HG03565 (cell line): ENCODE data around the gene KIF26A.
"Not testable (repeated sequence)": the region's sequence is repeated elsewhere in the genome, so short reads cannot be mapped to it uniquely, and the experiment has no call there.

Experiments used
- ATAC-seq: cut with Tn5 transposase; IDR thresholded peaks from one replicate; pipeline ENCODE4 v1.9.1; 2021; ENCODE audit warnings: mild to moderate bottlenecking, moderate library complexity; ENCODE audit not compliant: unreplicated experiment

KIF26A gene

GRCh38 chr14:104205781-104206180 is 67.4 kb downstream of the KIF26A start:
- no peak for ATAC-seq

- no peak for ATAC-seq
These were observed 68.0 kb downstream of the KIF26A start for GRCh38 chr14:104206281-104206904.

DNA sequence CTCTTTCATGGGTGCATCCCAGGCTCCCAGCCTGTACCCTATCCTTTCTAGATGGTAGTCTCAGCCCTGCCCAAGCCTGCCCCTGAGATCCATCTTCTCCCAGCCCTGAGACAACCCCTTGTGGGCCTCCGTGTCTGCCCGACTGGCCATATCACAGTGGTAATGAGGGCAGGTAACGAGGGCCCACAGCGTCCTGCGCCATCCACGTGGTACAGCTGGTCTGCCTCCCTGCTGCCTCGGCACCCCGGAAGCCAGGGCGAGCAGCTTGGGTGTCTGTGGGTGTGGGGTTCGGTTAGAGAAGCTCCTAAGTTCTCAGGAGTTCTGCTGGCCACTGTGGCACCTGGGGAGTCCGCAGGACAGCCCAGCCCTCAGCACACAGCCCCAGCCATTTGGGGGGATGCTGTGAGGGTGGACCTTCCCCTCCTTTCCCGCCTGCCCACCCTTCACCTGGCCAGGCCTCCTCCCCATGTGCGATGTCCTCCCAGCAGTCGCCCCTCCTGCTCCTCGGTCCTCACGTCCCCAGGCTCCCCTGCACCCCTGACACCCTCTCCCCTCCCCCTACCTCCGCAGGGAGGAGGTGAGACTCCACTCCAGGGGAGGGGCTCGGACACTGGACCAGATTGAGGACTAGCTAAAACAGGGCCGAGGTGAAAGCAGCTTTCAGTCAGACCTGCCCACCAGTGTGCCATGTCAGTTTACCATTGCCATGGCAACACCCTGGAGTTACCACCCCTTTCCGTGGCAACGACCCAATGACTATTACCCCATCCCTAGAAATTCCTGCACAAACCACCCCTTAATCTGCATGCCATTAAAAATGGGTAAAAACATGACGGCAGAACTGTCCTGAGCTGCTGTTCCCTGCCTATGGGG is 69.0 kb downstream of the KIF26A start:
- ATAC-seq = no peak

DNA sequence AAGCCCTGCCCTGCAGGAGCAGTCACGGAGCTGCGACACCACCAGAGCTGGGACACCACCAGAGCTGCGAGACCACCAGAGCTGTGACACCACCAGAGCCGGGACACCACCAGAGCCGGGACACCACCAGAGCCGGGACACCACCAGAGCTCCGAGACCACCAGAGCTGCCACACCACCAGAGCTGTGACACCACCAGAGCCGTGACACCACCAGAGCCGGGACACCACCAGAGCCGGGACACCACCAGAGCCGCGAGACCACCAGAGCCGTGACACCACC is 69.6 kb downstream of the KIF26A start:
- ATAC-seq = not testable (repeated sequence)

- not testable (repeated sequence) for ATAC-seq
These were observed 69.9 kb downstream of the KIF26A start for GRCh38 chr14:104208331-104208730.

DNA sequence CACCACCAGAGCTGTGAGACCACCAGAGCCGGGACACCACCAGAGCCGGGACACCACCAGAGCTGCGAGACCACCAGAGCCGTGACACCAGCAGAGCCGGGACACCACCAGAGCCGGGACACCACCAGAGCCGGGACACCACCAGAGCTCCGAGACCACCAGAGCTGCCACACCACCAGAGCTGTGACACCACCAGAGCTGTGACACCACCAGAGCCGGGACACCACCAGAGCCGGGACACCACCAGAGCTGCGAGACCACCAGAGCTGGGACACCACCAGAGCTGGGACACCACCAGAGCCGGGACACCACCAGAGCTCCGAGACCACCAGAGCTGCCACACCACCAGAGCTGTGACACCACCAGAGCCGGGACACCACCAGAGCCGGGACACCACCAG is 70.7 kb downstream of the KIF26A start:
- ATAC-seq = not testable (repeated sequence)

DNA sequence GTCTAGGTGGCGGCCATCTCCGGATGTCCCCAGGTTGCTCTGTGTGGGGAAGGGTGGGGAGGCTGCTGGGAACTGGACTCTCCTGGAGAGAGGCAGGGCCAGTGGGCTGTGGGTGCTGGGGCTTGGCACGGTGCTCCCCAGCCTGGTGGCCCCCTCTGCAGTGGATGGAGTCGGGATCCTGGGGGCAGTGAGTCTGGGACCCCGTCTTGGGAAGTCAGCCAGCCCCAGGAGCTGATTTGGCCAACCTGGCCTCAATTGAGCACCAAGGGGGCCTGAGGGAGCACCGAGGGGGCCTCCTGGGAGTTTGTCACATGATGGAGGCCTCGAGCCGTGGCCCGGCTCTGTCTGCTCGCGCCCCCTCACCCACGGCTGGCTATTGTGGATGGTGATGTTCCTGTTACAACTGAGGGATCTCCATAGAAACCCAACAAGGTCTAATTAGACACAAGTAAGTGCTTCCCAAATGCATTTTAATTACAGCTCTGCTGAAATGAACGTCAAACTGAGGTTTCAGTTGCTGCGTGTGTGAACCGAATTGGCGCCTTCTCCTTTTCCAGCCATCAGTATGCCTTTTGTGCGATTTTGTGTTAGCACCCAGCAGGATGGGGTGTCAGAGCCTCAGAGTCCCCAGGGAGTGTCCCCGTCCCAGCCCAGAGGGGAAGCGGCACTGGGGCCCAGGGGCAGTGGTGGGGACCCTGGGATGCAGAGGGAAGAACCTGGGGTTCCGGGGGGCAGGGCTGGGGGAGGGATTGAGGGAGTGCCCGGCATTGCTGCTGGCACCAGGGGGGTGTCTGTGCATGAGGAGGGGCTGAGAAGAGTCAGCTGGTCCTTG is 71.8 kb downstream of the KIF26A start:
- ATAC-seq = no peak

DNA sequence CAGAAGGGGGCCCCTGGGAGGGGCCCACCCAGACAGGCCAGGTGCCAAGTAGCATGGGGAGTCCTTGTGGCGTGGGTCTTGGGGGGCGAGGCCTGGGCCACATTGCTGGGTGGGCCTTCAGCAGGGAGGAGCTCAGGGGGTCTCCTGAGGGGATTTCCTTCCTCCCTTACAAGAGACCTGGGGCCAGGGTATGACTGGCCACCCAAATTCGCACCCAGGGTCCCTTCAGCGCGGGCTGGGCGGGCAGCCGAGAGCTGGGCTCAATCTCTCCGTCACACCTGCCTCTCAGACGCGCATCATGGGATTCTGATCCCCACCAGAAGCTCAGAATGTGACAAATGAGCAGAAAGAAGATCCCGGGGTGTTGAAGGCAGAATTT is 72.4 kb downstream of the KIF26A start:
- no peak for ATAC-seq

DNA sequence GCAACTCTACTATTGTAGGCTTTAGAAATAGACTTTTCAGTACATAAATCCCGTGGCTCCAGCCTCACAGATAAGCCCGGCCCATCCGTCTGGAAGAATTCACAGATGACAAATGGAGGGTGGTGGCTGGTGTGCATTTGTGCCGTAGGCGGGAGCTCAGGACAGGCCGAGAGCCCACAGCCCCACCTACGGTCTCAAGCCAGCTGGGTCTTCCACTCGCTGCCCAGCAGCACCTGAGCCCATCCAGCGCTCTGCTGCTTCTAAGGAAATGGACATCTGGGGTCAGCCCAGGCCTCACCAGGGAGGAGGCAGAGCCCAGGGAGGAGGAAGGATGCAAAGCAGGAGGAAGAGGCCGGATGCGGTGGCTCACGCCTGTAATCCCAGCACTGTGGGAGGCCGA is 72.8 kb downstream of the KIF26A start:
- no peak for ATAC-seq

- no peak for ATAC-seq
These were observed 73.4 kb downstream of the KIF26A start for GRCh38 chr14:104211741-104212140.

DNA sequence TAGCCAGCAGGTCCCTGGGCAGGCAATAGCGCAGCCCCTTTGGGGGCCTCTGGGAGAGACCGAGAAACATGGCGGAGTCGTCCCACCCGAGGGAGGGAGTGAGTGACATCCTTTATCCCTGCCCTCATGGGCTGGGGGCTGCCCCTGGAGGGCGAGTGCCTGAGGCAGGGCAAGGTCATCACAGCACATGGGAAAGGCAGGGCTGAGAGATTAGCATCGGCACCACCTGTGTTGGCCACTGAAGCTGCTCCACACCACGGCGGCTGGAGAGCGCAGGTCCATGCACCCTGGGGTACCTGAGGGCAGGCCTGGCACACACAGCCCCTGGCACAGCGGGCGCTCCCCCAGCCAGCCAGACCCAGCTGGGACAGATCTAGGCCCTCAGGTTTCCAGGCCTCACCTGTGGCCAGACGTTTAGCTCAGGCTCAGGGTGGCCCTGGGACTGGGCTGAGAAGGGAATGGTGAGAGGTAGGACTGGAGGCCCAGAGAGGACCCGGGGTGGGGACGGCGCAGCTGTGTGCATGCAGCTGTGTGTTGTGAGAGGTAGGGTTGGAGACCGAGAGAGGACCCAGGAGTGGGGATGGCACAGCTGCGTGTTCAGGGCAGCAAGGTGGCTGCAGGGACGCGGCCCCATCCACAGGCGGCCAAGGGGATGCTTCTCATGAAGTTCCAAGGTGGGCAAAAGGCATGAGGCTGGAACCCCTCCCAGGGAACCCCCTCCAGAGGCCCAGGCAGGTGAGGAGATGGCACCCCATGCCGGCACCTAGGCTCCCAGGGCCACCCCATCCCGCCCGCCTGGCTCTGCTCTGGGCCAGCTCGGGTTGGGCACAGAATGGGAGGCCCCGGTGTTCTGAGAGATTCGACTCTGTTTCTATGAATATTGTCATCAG is 74.1 kb downstream of the KIF26A start:
- ATAC-seq = no peak

DNA sequence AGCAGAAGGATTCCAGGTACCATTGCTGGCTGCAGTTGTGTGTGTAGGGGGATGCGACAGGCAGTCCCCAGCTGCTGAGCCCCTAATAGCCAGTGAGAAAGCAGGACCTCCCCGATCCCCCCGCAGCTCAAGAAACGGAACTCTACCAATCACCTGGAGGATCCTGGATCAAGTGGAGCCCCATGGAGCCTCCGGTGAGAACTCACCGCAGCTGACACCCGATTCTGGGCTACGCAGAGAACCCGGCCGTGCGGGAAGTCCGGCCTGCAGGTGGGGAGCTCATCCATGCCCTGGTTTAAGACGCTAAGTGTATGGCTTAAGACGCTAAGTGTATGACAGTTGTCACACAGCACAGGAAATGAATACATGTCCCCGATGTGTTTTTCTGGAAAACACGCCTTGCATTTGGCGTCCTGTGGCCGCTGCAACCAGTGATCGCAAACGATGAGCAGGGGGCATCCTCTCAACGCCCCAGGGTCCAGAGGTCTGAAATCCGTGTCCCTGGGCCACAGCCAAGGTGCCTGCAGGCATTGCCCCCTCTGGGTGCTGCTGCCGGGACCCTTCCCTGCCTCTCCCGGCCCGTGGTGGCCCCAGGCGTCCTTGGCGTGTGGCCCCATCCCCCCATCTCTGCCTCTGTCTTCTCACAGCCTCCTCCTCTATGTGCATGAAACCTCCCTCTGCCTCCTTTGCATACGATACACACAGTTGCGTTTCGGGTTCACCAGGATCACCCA is 75.1 kb downstream of the KIF26A start:
- ATAC-seq = no peak

- no peak for ATAC-seq
These were observed 76.2 kb downstream of the KIF26A start for GRCh38 chr14:104214431-104215218.

DNA sequence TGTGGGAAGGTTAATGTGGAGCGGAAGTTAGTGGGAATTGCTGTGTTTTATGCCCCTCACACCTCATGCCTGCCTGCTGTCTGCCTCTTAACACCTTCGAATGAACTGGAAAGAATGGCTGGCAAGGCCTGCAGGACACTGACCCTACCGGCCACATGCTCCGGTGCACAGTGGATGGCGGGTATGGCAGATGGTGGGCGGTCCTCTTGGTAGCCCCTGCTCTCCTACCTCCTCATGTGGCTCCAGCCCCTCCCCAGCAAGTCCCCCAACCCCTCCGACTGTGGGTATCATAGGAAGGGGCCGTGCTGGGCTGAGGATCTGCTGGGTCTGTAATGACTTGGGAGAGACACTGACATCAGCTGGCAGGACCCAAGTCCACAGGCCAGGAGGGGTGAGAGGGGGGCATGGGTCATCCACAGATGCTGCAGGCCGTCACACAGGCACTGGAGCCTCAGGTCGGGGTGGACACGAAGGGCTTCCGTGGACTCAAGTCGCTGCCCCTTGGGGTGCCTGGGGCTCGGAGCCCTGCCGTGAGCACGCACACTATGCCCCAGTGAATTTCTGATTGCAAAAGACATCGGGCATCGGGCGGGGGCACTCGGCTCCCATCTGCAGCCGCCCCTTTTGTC is 77.4 kb downstream of the KIF26A start:
- ATAC-seq = no peak

DNA sequence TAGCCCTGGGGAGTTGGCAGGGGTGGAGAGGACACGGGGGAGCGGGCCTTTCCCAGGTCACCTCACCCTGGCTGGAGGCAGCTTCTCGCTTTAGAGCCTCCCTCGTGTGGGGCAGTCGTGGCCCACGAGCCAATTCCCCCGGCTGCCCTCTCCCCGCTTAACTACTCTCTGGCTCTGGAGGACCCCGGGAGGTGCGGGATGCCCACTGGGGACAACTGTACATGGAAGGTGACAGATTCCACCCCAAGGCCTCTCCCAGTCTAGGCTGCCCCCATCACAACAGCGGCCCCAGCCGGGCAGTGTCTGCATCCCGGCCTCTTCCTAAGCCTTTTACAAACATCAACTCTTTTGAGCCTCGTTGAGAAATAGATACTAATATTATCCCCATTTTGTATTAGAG is 78.1 kb downstream of the KIF26A start:
- no peak for ATAC-seq

GRCh38 chr14:104217486-104218360 is 79.3 kb downstream of the KIF26A start:
- no peak for ATAC-seq

DNA sequence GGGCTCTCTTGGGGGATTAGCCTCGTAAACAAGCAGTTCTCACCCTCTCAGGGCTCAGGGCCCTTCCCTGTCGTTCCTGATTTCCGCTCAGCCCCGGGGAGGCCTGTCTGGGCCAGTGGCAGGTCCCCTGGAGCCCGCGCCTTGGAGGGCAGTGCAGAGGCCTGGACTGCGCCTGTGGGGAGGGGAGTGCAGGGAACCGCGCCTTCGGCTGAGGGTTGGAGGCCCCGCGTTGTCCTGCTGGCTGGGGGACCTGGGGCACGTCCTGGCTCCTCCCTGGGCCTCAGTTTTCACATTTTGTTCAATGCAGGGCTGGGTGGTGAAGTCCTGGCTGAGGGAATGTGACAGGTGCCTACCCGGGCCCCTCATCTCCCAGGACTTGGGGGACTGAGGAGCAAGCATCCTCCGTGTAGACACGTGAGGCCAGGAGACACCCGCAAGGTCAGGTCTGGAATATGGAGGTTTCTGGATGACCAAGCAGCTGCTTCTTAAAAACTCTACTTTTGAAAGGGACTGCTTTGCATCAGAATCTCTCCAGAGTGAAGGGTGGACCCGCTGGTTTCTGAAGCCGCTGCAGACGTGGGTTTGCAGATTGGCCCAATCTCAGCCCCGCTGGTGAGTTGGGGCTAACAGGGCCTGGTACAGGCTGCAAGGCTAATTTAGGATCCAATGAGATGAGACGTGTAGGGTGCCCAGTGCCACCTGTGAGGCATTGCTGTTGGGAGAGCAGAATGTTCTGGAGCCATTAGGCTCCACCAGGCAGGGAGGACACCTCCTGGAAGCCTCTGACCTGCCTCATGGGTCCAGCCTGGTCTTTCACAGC is 80.2 kb downstream of the KIF26A start:
- ATAC-seq = no peak
